Measurements from ENCODE around the gene CNTFR. TPM values are rescaled to one million over a fixed set of nuclear protein-coding genes. Genes with fewer than 3 reads are reported as not detected.

Gene CNTFR, protein sequence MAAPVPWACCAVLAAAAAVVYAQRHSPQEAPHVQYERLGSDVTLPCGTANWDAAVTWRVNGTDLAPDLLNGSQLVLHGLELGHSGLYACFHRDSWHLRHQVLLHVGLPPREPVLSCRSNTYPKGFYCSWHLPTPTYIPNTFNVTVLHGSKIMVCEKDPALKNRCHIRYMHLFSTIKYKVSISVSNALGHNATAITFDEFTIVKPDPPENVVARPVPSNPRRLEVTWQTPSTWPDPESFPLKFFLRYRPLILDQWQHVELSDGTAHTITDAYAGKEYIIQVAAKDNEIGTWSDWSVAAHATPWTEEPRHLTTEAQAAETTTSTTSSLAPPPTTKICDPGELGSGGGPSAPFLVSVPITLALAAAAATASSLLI
- total RNA-seq: not detected

DNA sequence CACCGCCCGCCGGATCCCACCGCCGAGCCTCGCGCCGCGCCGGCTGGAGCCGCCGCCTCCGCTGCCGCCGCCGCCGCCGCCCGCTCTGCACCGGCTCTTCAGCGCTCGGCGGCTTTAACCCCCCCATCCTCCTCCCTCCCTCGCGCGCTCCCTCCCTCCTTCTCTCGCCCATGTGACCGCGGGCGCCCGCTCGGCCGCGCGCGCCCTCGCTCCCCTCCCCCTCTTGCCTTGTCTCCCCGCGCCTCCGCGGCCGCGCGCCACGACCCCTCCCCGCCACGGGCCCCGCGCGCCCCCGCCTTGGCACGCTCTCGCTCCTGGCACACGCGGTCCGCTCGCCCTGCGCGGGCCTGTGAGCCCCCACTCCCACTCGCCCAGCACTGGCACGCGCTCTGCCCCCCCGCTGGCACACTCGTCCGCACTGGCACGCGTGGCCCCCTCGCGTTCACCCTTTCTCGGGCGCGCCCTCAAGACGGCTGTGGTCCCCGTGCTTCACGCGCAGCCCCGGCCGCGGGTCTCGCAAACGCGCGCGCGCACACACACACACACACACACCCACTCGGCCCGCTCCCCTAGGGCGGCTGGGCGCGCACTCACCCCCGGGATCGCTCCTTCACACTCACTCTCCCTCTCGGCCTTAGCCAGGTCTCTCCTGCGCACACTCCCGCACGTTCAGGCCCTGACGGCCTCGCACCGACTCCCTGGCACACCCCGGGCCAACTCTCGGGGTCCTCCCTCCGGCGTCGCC, at the start of gene CNTFR:
Gene CNTFR (minus strand): TSS at position 89 of the 745 bp plus-strand sequence. CDS start 20,743 bp downstream, outside the sequence.

DNA sequence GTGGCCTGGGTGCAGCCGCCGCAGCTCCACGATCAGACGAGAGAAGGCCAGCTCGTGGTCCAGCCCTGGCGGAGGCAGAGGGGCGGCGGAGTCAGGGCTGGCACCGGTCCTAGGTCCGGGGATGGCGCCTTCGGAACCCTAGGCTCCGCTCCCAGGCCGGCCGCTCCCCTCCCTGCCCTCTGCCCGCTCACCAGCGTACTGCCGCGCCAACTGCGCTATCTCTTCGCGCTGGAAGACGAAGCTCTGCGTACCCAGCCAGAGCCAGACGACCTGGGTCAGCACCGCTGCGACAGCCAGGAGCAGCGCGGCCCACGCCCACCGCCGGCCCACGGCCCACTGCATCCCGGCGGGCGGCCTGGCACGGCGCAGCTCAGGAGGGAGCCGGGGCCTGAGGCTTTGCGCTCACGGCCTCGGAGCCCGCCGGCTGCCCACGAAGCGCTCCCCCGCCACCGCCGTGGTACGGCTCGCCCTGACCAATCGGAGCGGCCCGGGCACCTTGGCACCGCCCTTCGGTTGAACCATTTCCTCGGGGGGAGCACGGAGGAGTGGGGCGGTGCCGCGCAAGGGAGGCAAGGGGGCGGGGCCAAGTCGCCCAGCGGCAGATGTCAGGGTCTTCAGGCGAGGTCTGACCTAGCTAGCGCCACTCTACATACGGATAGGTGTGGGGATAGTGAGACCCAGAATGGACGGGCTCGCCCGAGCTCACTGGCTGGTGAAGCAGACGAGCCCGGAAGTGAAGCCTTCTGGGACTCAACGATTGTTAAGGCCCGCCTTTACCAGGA, 48.0 kb upstream of the CNTFR start, which contains the start of gene SIGMAR1:
Gene SIGMAR1 (minus strand): TSS at position 432 of the 782 bp plus-strand sequence. CDS start 90 bp downstream, at position 342.

DNA sequence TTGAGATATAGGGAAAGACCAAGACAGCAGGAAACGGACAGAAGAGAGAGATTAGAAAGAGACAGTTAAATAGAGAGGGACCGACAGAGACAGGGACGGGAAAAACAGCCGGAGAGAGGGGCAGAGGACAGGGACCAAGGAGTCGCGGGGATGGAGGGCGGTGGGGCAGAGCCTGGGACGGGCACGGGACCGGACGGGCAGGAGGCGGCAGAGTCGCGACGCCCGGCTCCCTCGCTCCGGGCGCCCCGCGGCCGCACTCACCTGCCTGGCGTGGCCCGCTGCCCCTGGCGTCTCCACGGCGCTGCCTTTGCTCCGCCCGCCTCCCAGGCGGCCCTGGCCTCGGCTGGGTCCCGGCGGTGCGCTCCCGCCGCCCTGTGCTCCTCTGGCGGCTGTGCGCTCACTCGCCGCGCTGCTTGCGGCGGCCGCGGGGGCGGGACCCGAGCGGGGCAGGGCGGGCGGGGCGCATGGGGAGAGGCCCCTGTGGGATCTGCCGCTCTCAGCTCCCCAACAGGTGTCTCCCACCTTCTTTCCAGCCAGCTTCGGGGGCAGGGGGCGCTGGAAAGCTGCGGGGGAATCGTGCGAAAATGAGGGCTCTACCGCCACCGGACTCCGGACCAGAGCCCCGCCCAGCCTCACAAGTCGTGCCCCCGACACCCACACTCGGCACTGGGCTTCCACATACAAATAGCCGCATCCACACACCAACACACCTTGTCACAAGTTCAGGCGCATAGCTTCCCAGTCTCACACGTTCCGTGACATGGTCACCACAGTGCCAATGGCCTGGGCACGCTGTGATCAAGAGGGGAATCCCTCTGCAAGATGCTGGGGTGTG, 39.3 kb upstream of the CNTFR start, which contains the start of gene ARID3C:
Gene ARID3C (minus strand): TSS at position 411 of the 835 bp plus-strand sequence. CDS start 1,052 bp downstream, outside the sequence.

DNA sequence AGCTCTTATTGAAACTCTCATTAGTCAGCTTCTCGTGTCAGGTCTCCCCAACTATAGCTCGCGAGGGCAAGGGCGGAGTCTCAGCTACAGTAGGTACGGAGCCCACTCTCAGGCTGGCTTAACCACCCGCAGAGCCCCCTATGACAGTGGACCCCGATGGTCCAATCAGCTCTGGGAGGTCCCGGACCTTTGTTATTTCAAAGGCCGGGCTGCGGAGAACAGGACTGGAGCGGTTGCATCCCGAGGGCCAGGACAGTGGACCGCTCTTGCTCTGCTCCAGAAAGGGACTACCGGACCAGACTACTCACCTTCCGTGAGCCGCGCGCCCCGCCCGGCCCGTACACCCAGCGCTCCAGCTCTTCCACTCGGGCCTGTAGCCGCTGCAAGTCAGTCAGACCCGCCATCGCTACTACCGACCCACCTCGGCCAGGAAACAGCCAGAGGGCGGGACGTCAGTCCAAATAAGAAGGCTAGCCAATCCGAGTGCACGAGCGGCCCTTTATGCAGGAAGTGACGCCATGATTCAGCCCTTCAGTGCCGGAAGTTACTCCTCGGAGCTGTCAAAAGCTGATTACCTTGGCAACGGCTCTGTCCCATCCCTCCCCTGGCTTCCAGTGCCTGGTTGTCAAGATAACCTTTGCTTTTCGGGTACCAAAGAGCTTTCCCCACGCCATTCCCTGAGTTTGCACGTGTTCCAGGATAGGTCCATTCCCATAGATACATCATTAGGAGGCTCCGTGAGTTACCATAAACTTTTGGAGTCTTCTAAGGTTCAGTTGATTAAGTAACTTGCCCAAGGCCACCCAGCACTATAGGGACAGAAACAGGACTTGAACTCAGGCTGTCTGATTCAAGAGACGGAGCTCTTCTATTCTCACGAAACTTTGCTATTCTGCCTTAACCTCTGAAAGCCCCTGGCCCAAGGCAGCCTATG, 30.8 kb upstream of the CNTFR start, which contains the start of gene DCTN3:
Gene DCTN3 (minus strand): TSS at position 435 of the 934 bp plus-strand sequence. CDS start 31 bp downstream, at position 404.

DNA sequence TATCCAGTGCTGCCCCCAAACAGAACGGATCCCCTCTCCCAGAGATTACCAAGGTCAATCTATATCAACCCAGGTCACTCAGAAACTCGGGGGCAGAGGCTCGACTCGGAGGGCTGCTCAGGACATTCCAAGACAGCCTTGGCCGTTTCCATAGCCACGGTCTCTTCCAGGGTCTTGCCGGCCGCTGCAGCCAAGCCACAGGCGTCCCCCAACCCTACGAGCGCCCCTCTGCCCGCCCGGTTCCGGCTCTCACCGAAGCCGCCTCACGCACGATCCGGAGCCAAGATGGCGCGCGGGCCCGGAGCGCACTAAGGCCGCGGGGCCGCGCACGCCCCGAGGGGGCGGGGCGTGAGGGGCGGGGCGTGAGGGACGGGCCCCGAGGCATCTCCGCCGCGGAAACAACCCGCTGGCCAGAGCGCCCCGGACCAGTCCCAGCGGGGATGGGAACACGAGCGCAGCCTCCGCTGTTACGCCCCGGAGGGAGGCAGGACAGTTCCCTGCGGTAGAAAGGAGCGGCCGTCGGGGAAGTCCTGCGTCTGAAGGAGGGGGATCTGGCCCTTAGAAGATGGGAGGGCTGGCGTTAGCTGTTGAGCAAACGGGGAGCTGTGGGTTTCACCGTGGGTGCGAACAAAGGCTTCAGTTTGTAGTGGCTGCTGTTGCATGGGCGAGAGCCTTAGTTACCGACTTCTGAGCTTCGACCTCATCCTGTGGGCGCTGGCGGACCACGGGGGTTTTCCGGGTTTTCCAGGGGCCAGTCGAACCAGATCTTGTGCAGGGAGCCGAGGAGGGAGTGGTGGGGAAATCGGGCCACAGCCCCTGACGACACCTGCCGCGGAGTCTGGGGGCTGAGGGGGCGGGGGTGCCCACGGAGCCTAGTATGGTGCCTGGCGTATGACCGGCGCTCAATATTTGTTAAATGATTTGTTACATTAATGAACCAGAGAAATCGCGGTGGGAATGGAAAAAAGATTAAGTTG, 22.6 kb upstream of the CNTFR start, which contains the start of gene RPP25L:
Gene RPP25L (minus strand): TSS at position 287 of the 977 bp plus-strand sequence. CDS start 801 bp downstream, outside the sequence.

DNA sequence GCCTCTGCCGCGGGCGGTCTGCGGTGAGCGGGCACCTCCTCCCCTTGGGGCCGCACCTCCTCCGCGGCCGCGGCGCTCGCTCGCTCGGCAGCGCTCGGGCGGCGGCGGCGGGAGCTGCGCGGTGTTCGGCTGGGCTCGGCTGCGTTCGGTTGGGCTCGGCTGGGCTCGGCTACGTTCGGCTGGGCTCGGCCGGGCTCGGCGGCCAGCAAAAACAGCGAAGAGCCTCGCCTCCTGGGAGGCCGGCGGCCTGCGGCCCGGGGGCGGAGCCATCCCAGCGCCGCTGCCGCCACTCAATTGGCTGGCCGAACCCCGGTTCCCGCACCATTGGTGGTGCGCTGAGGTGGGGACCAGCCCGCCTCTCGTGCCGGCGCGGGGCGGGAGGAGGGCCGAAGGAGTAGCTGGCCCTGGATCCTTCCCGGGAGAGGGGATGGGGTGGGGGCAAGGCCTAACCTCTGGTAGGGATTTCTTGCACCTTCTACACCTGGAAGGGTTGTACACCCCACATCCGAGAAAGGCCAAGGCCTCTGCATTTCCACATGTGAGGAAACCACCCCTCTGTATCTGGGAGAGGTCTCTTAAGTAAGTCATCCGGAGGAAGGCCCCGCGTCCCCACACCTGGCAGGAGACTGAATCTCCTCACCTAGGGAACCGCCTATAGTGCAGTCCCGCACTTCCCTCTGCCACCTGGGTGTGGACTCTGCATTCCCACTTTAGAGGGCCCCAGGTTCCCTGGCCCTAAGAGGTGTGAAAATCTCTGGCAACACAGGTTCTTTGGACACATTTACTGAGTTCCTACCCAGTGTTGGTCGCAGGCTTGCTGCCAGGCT, 66.3 kb downstream of the CNTFR start, which contains the start of gene ENHO:
Gene ENHO (minus strand): TSS at position 20 of the 827 bp plus-strand sequence. CDS start 1,295 bp downstream, outside the sequence.

Other genes starting within 250 kb of the CNTFR start
- 1 to 10 TPM; 3.6 to 3.8 TPM for gene MYORG, start 212.8 kb downstream of the CNTFR start, total RNA-seq
- 10 to 100 TPM; 11.5 to 13.2 TPM for gene FAM219A, start 131.2 kb downstream of the CNTFR start, total RNA-seq
- gene DNAI1, start 130.9 kb downstream of the CNTFR start, total RNA-seq: not detected
- gene ENHO, start 66.7 kb downstream of the CNTFR start, total RNA-seq: not detected
- gene RPP25L, start 22.4 kb upstream of the CNTFR start, total RNA-seq: 10 to 100 TPM; 30.8 to 32.5 TPM
- gene DCTN3, start 30.8 kb upstream of the CNTFR start, total RNA-seq: 100 to 1,000 TPM; 120 to 122 TPM
- under 1 TPM in 1 of 2 experiments, not detected in 1; 0.18 TPM for gene ARID3C, start 39.3 kb upstream of the CNTFR start, total RNA-seq
- gene SIGMAR1, start 48.1 kb upstream of the CNTFR start, total RNA-seq: 10 to 100 TPM; 54.6 to 55.1 TPM
- 100 to 1,000 TPM; 126 to 131 TPM for gene GALT, start 57.0 kb upstream of the CNTFR start, total RNA-seq
- 10 to 100 TPM; 83.9 to 86.3 TPM for gene IL11RA, start 62.5 kb upstream of the CNTFR start, total RNA-seq
- not detected for gene CCL27, start 72.9 kb upstream of the CNTFR start, total RNA-seq
- gene CCL19, start 101.6 kb upstream of the CNTFR start, total RNA-seq: not detected
- gene CCL21, start 120.4 kb upstream of the CNTFR start, total RNA-seq: not detected